ENCODE results near the gene NUMB. TPM values are rescaled to one million over a fixed set of nuclear protein-coding genes. Genes with fewer than 3 reads are reported as not detected.
"Not testable (repeated sequence)": the region's sequence is repeated elsewhere in the genome, so short reads cannot be mapped to it uniquely, and the experiment has no call there.

The NUMB gene
- total RNA-seq, 1 donor from 2014 or later = 33.1 TPM

GRCh38 chr14:73313151-73313550, 145.2 kb downstream of the NUMB start:
- no peak for DNase-seq (ENCODE audit: low read depth)
- Histone ChIP-seq H3K27me3 (ENCODE audit: control insufficient read depth, insufficient read depth, low read length) (no peaks in the 10 kb centered on the region), H3K4me3 (ENCODE audit: low read depth, low read length) (no peak overlapping the region), H3K36me3 (ENCODE audit: control insufficient read depth, insufficient read depth, low read length) (no peaks in the 10 kb centered on the region)
- TF ChIP-seq, protein P1, sequence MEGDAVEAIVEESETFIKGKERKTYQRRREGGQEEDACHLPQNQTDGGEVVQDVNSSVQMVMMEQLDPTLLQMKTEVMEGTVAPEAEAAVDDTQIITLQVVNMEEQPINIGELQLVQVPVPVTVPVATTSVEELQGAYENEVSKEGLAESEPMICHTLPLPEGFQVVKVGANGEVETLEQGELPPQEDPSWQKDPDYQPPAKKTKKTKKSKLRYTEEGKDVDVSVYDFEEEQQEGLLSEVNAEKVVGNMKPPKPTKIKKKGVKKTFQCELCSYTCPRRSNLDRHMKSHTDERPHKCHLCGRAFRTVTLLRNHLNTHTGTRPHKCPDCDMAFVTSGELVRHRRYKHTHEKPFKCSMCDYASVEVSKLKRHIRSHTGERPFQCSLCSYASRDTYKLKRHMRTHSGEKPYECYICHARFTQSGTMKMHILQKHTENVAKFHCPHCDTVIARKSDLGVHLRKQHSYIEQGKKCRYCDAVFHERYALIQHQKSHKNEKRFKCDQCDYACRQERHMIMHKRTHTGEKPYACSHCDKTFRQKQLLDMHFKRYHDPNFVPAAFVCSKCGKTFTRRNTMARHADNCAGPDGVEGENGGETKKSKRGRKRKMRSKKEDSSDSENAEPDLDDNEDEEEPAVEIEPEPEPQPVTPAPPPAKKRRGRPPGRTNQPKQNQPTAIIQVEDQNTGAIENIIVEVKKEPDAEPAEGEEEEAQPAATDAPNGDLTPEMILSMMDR (IDR thresholded peaks at IDR 0.05; ENCODE audit: insufficient read depth, low read length, poor library complexity, severe bottlenecking) = no peak

GRCh38 chr14:73312687-73313086, 145.7 kb downstream of the NUMB start:
- H3K27me3 ChIP-seq (ENCODE audit: control insufficient read depth, insufficient read depth, low read length) = no peaks in the 10 kb centered on the region
- TF ChIP-seq, protein P1 (IDR thresholded peaks at IDR 0.05; ENCODE audit: insufficient read depth, low read length, poor library complexity, severe bottlenecking) = no peak
- no peak for DNase-seq (ENCODE audit: low read depth)
- no peak overlapping the region for H3K4me3 ChIP-seq (ENCODE audit: low read depth, low read length)
- H3K36me3 ChIP-seq (ENCODE audit: control insufficient read depth, insufficient read depth, low read length) = no peaks in the 10 kb centered on the region

- Histone ChIP-seq H3K27me3 (ENCODE audit: control insufficient read depth, insufficient read depth, low read length) (no peaks in the 10 kb centered on the region), H3K36me3 (ENCODE audit: control insufficient read depth, insufficient read depth, low read length) (no peaks in the 10 kb centered on the region), H3K4me3 (ENCODE audit: low read depth, low read length) (no peak overlapping the region)
- TF ChIP-seq, protein P1 (IDR thresholded peaks at IDR 0.05; ENCODE audit: insufficient read depth, low read length, poor library complexity, severe bottlenecking) = no peak
- DNase-seq (ENCODE audit: low read depth) = no peak
Observed at GRCh38 chr14:73311708-73312030, 146.7 kb downstream of the NUMB start.

GRCh38 chr14:73309207-73309606, 149.1 kb downstream of the NUMB start:
- not testable (repeated sequence) for H3K27me3 ChIP-seq (ENCODE audit: control insufficient read depth, insufficient read depth, low read length); DNase-seq (ENCODE audit: low read depth); H3K36me3 ChIP-seq (ENCODE audit: control insufficient read depth, insufficient read depth, low read length); H3K4me3 ChIP-seq (ENCODE audit: low read depth, low read length)

DNA sequence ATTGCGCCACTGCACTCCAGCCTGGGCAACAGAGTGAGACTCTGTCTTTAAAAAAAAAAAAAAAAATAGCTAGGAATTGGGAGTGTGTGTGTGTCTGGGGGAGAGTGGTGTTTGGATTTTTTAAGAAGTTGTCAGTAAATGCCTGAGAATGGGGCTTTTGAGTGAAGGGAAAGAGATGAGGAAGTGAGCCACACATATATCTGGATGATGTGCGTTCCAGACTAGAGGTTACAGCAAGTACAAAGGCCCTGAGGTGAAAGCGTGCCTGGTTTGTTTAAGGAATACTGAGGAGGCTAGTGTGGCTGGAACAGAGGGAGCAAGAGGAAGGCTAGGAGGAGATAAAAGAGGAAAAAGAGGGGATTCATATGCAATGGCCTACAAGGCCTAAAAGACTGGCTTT, 151.1 kb downstream of the NUMB start:
- H3K4me3 ChIP-seq (ENCODE audit: low read depth, low read length) = no peak overlapping the region
- no peak for DNase-seq (ENCODE audit: low read depth)
- H3K27me3 ChIP-seq (ENCODE audit: control insufficient read depth, insufficient read depth, low read length) = no peaks in the 10 kb centered on the region
- TF ChIP-seq, protein P1 (IDR thresholded peaks at IDR 0.05; ENCODE audit: insufficient read depth, low read length, poor library complexity, severe bottlenecking) = no peak
- no peaks in the 10 kb centered on the region for H3K36me3 ChIP-seq (ENCODE audit: control insufficient read depth, insufficient read depth, low read length)

GRCh38 chr14:73305499-73305898, 152.8 kb downstream of the NUMB start:
- DNase-seq (ENCODE audit: low read depth) = no peak
- TF ChIP-seq, protein P1 (IDR thresholded peaks at IDR 0.05; ENCODE audit: insufficient read depth, low read length, poor library complexity, severe bottlenecking) = no peak
- Histone ChIP-seq H3K36me3 (ENCODE audit: control insufficient read depth, insufficient read depth, low read length) (no peaks in the 10 kb centered on the region), H3K4me3 (ENCODE audit: low read depth, low read length) (no peak overlapping the region), H3K27me3 (ENCODE audit: control insufficient read depth, insufficient read depth, low read length) (no peaks in the 10 kb centered on the region)

Measured in kidney epithelial cell (primary cell).